Heart left ventricle (tissue), 16 donors: ENCODE data around the gene LRP1. TPM values are rescaled to one million over a fixed set of nuclear protein-coding genes. Genes with fewer than 3 reads are reported as not detected.

ENCODE experiments used
- ATAC-seq, 4 donors: fragments of 200-7000 bp; cut with Tn5 transposase; one replicate each; pipeline ENCODE4 v1.9.1; 2020 to 2022; ENCODE audit warnings: moderate library complexity in 4 of 4, mild to moderate bottlenecking in 3 of 4, moderate number of reproducible peaks in 1 of 4
- DNase-seq, 5 donors: peaks; one replicate each; pipeline ENCODE4 v3.0.0-alpha.2; 2020
- H3K27ac ChIP-seq, 12 donors: fragments of 200-600 bp; sonication (generic) in 4 of 12; one replicate each; pipeline versions ENCODE4 v1.5.0 to v1.8.0; 2016 to 2022; ENCODE audit warnings: mild to moderate bottlenecking in 2 of 12
- H3K27me3 ChIP-seq, 9 donors: fragments of 200-600 bp; sonication (generic) in 2 of 9; one replicate each; pipeline versions ENCODE4 v1.5.1 to v1.8.0; 2016 to 2022; ENCODE audit warnings: mild to moderate bottlenecking in 3 of 9
- H3K36me3 ChIP-seq, 9 donors: fragments of 200-600 bp; sonication (generic) in 2 of 9; one replicate each; pipeline versions ENCODE4 v1.5.0 to v1.8.0; 2018 to 2022; ENCODE audit warnings: mild to moderate bottlenecking in 2 of 9
- H3K4me1 ChIP-seq, 12 donors: fragments of 200-600 bp; sonication (generic) in 4 of 12; one replicate each; pipeline versions ENCODE4 v1.5.0 to v1.8.0; 2016 to 2022; ENCODE audit warnings: mild to moderate bottlenecking in 3 of 12
- H3K4me3 ChIP-seq, 12 donors: fragments of 200-600 bp; sonication (generic) in 4 of 12; one replicate each; pipeline versions ENCODE4 v1.5.0 to v1.8.0; 2017 to 2022; ENCODE audit warnings: mild to moderate bottlenecking in 9 of 12, moderate library complexity in 4 of 12
- H3K9me3 ChIP-seq, 12 donors: fragments of 200-600 bp; sonication (generic) in 4 of 12; one replicate each; pipeline versions ENCODE4 v1.5.0 to v1.8.0; 2016 to 2022; ENCODE audit warnings: mild to moderate bottlenecking in 1 of 12
- CTCF ChIP-seq, 12 donors: fragments of 200-600 bp; sonication (generic) in 4 of 12; IDR thresholded peaks; one replicate each; pipeline versions ENCODE4 v1.5.0 to v1.8.0; 2018 to 2022; ENCODE audit warnings: antibody characterized with exemption in 12 of 12, mild to moderate bottlenecking in 5 of 12
- POLR2A ChIP-seq, 2 donors: fragments of 450-650 bp; IDR thresholded peaks; one replicate each; pipeline ENCODE4 v1.6.1; 2017; ENCODE audit warnings: antibody characterized with exemption in 2 of 2, mild to moderate bottlenecking in 2 of 2, moderate library complexity in 2 of 2
- WGBS, 4 donors: extraction: QIAGEN DNeasy Blood & Tissue Kit in 2 of 4; methylation state at CpG; one replicate each; pipeline versions ENCODE4 v1.1.5 to v1.1.7; 2013 to 2018; 5-methylcytosine and 5-hydroxymethylcytosine counted together
- intact Hi-C, 10 donors: fragments of 100-400 bp; cut with DNase I; formaldehyde crosslinking; loops; one replicate each; pipeline versions ENCODE4 v1.11.1 to v1.14.2; 2022
- polyA plus RNA-seq, 2 donors: library from polyadenylated mRNA; stranded (reverse); fragments of 200-250 nt; gene quantifications; one replicate each; pipeline ENCODE4 v1.2.3, GENCODE V29; 2013
- total RNA-seq, 9 donors: library from RNA; depleted of rRNA in 2 of 9; stranded (reverse); fragments of >200 nt in 2 of 9; fragmentation: NEBNext Ultra II Directional in 3 of 9; extraction: Animal tissue kit (Norgen Biotek cat#: 25700) in 3 of 9; gene quantifications; one replicate each; pipeline versions ENCODE4 v1.1.0 to v1.2.4, GENCODE V29; 2016 to 2023
- donor health status: ischemic (EF 13 %, LVEDD 7.1; RV severe dilation, severe dysfunction).
- donor health status: healthy with polysubstance abuse.
- donor health status: DM: no; HTN: yes; CAD: no.
- donor health status: DM: no; HTN: no; CAD: no.
- donor health status: ischemic (EF 25% LVEDD 6.9; RV normal size, moderate dysfunction).
- donor health status: ischemic (EF 25% LVEDD 5.7; RV mildly dilated, moderate dysfunction).
- donor health status: healthy.
- donor health status: DM: yes; HTN: yes; CAD: no.
- donor health status: ischemic (EF 35%, LVEDD 5.7; RV mildly dilated, moderate dysfunction).
- donor health status: nonischemic (EF 11% LVEDD 7.7; RV severe dilation, severe dysfunction).
- donor health status: DM: yes; HTN: yes; CAD: no.
- donor health status: PGD.
- donor health status: ischemic (EF 29% LVEDD 5.4; RV normal size, mild dysfunction).
- donor health status: nonischemic (EF 23%, LVEDD 6.1; RV moderate dilation, normal function).

Gene LRP1
- total and polyA plus RNA-seq, 11 donors, result 23.0 to 316 (median 69.0) TPM

GRCh38 chr12:57210461-57210860, 82.2 kb downstream of the LRP1 start:
- no peak overlapping the region for H3K4me3 ChIP-seq
- 93 to 95% (median 94%) methylated on average over 15 of the region's 15 CpGs for WGBS, 4 donors
- peaks cover 0 to 74% (median 45%) of the 10 kb centered on the region in 9 donors for H3K36me3 ChIP-seq
- H3K4me1 ChIP-seq, result peaks cover 11 to 45% (median 30%) of the 10 kb centered on the region in 12 donors
- intact Hi-C loops, result loop anchor here in 2 of 10 donors (5.0 kb wide), 2 partner anchors 67 to 247 kb away; partner anchors contain the start of genes GLI1 (in 1 of the 2) and INHBE (in 1 of the 2)
- no peaks in the 10 kb centered on the region for H3K9me3 ChIP-seq
- ATAC-seq, result no peak
- no peak for DNase-seq
- no peak overlapping the region for H3K27ac ChIP-seq
- peaks cover 0 to 11% (median 3%) of the 10 kb centered on the region in 9 donors for H3K27me3 ChIP-seq
- TF ChIP-seq POLR2A (IDR thresholded peaks at IDR 0.05), result no peak
- TF ChIP-seq CTCF (IDR thresholded peaks at IDR 0.05), result no peak

- no peak overlapping the region for H3K27ac ChIP-seq
- H3K36me3 ChIP-seq, result peaks cover 0 to 68% (median 38%) of the 10 kb centered on the region in 9 donors
- ATAC-seq (no peak), DNase-seq (no peak)
- peaks cover 0 to 18% (median 9%) of the 10 kb centered on the region in 9 donors for H3K27me3 ChIP-seq
- intact Hi-C loops, result loop anchor here in 2 of 10 donors (5.0 kb wide), 2 partner anchors 66 to 246 kb away; partner anchors contain the start of genes GLI1 (in 1 of the 2) and INHBE (in 1 of the 2)
- WGBS, 4 donors, result 80 to 88% (median 82%) methylated on average over 8 to 16 of the region's 16 CpGs
- no peak for TF ChIP-seq POLR2A (IDR thresholded peaks at IDR 0.05)
- no peak for TF ChIP-seq CTCF (IDR thresholded peaks at IDR 0.05)
- peaks cover 11 to 52% (median 35%) of the 10 kb centered on the region in 12 donors for H3K4me1 ChIP-seq
- no peaks in the 10 kb centered on the region for H3K9me3 ChIP-seq
- no peak overlapping the region for H3K4me3 ChIP-seq
These were observed 82.8 kb downstream of the LRP1 start for GRCh38 chr12:57210926-57211692.

GRCh38 chr12:57211791-57212700, 83.8 kb downstream of the LRP1 start:
- Histone ChIP-seq H3K27ac (peak overlapping the region in 6 of 12 donors; percentile 15 to 58 (median 53)), H3K4me1 (peaks cover 14 to 58% (median 41%) of the 10 kb centered on the region in 12 donors), H3K36me3 (peaks cover 0 to 58% (median 31%) of the 10 kb centered on the region in 9 donors), H3K4me3 (no peak overlapping the region), H3K9me3 (no peaks in the 10 kb centered on the region), H3K27me3 (peaks cover 0 to 25% (median 16%) of the 10 kb centered on the region in 9 donors)
- intact Hi-C loops, result loop anchor here in 3 of 10 donors (2.0 to 5.0 kb wide), 4 partner anchors 27 to 245 kb away; partner anchors contain the start of genes GLI1 (in 1 of the 3) and INHBE (in 1 of the 3)
- TF ChIP-seq POLR2A (IDR thresholded peaks at IDR 0.05) (no peak), CTCF (IDR thresholded peaks at IDR 0.05) (no peak)
- DNase-seq, result no peak
- ATAC-seq, result no peak
- 80 to 90% (median 87%) methylated on average over 13 to 27 of the region's 27 CpGs for WGBS, 4 donors
